Measurements from ENCODE around the gene COL23A1. TPM values are rescaled to one million over a fixed set of nuclear protein-coding genes. Genes with fewer than 3 reads are reported as not detected.

Gene COL23A1
- total RNA-seq, 4 donors from 2014 or later: 0.83 to 1.8 (median 1.5) TPM

- Histone ChIP-seq H3K4me1 (peaks cover 5 to 10% (median 8%) of the 10 kb centered on the region in 4 donors), H3K36me3 (no peaks in the 10 kb centered on the region), H3K27ac (replicated peaks in 1 of 4) (no peak overlapping the region), H3K4me3 (no peak overlapping the region), H3K9me3 (peaks cover 0 to 7% (median 6%) of the 10 kb centered on the region in 4 donors), H3K27me3 (peaks cover 0 to 40% (median 0%) of the 10 kb centered on the region in 4 donors)
- intact Hi-C loops (cut with DNase I): loop anchor here (10.0 kb wide), 1 partner anchor 187 kb away; no protein-coding TSS in a partner anchor
- TF ChIP-seq, protein P1, sequence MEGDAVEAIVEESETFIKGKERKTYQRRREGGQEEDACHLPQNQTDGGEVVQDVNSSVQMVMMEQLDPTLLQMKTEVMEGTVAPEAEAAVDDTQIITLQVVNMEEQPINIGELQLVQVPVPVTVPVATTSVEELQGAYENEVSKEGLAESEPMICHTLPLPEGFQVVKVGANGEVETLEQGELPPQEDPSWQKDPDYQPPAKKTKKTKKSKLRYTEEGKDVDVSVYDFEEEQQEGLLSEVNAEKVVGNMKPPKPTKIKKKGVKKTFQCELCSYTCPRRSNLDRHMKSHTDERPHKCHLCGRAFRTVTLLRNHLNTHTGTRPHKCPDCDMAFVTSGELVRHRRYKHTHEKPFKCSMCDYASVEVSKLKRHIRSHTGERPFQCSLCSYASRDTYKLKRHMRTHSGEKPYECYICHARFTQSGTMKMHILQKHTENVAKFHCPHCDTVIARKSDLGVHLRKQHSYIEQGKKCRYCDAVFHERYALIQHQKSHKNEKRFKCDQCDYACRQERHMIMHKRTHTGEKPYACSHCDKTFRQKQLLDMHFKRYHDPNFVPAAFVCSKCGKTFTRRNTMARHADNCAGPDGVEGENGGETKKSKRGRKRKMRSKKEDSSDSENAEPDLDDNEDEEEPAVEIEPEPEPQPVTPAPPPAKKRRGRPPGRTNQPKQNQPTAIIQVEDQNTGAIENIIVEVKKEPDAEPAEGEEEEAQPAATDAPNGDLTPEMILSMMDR (IDR thresholded peaks at IDR 0.05): no peak
- TF ChIP-seq POLR2A (IDR thresholded peaks at IDR 0.05; ENCODE audit: low read depth) (no peak), EP300 (IDR thresholded peaks at IDR 0.05) (no peak), POLR2AphosphoS5 (IDR thresholded peaks at IDR 0.05) (no peak)
- 86% methylated on average over 9 of the region's 9 CpGs for WGBS
- no peak for DNase-seq (ENCODE audit: extremely low spot score)
These were observed 312.8 kb downstream of the COL23A1 start for GRCh38 chr5:178277346-178277745.

DNA sequence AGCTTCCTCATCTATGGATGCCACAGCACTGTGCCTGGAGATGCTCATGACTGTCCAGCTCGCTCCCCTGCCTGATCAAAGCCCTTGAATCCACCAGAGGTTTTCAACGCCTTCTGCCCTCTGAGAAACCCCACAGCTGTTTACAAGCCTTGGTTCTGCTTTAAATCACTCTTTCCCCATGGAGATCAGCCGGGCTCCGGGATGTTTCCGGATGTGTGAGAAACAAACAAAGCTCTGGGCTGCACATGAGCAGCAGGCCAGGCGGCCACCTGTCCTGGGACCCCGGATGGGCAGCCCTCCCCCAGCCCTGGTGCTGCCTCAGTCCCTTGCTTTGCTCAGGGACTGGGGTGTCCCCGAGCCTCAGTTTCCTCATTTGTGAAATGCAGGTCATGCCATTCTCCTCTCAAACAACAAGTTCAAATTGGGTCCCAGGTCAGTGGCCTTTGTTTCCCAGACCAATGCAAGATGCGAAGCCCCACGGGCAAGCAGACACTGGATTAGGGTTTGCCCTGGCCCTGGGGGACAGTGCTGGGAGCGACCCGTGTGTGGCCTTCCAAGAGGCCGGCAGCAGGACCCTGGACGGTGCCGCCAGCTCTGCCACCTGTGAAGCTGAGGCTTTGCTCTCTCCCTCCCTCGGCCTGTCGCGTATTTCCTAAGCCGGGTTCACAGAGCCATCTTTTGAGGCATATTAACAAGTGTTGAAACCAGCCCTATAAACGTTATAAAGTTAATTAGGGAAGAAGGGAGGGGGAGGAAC, 315.2 kb downstream of the COL23A1 start:
- 88% methylated on average over 19 of the region's 20 CpGs for WGBS
- intact Hi-C loops (cut with DNase I): loop anchor here (10.0 kb wide), 1 partner anchor 190 kb away; no protein-coding TSS in a partner anchor

DNA sequence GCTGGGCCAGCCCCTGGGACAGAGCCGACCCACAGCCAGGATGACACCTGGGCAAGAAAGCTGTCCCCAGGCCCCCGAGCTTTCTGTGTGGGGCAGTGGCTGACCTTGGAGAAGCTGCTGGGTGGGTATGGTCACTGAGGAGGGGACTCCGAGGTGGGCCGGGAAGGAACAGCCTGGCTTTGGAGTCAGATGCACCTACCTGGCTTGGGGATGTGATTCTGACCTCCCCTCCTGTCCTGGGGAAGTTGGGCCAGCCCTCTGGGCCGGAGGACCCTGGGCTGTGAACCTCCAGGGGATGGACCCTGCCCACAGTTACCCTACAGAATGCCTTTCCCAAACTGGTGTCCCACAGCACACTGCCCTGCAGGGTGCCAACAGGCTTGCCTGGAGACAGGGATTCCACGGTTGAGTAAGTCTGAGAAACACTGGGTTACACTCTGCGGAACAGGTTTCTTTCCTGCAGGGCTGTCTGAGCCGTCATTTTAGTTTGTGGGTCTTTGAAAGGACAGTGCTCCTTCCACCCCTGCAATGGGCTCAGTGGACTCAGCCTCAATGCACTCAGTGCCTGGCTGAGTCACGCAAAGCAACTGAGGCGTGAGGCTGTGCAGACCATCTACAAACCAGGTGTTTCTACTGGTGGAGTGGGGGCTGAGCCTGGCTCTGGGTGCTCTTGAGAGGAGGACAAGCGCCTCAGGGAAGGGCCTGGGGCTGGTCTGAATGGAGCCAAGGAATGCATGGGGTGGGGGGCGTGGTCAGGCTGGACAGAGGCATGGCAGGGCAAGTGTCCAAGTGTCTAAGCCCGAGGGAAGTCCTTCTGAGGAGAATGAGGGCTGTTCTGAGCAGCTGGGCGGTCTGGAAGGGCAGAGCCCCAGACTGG, 316.3 kb downstream of the COL23A1 start:
- Histone ChIP-seq H3K4me1 (no peaks in the 10 kb centered on the region), H3K36me3 (no peaks in the 10 kb centered on the region), H3K27me3 (peaks cover 0 to 34% (median 0%) of the 10 kb centered on the region in 4 donors), H3K9me3 (peaks cover 0 to 7% (median 6%) of the 10 kb centered on the region in 4 donors), H3K27ac (replicated peaks in 1 of 4) (no peak overlapping the region), H3K4me3 (no peak overlapping the region)
- TF ChIP-seq, protein P1 (IDR thresholded peaks at IDR 0.05): no peak
- TF ChIP-seq POLR2AphosphoS5 (IDR thresholded peaks at IDR 0.05) (no peak), EP300 (IDR thresholded peaks at IDR 0.05) (no peak), POLR2A (IDR thresholded peaks at IDR 0.05; ENCODE audit: low read depth) (no peak)
- DNase-seq (ENCODE audit: extremely low spot score): no peak
- intact Hi-C loops (cut with DNase I): loop anchor here (10.0 kb wide), 1 partner anchor 191 kb away; no protein-coding TSS in a partner anchor
- WGBS: 61% methylated on average over 8 of the region's 14 CpGs

More for the DNA sequence above, 315.2 kb downstream of the COL23A1 start:
- peaks cover 0 to 40% (median 0%) of the 10 kb centered on the region in 4 donors for H3K27me3 ChIP-seq
- no peak for TF ChIP-seq POLR2A (IDR thresholded peaks at IDR 0.05; ENCODE audit: low read depth)
- TF ChIP-seq POLR2AphosphoS5 (IDR thresholded peaks at IDR 0.05): no peak
- no peak for TF ChIP-seq EP300 (IDR thresholded peaks at IDR 0.05)
- TF ChIP-seq, protein P1 (IDR thresholded peaks at IDR 0.05): no peak
- peaks cover 0 to 5% (median 4%) of the 10 kb centered on the region in 4 donors for H3K4me1 ChIP-seq
- H3K9me3 ChIP-seq: peaks cover 0 to 7% (median 6%) of the 10 kb centered on the region in 4 donors
- no peak for DNase-seq (ENCODE audit: extremely low spot score)
- no peak overlapping the region for H3K27ac ChIP-seq (replicated peaks in 1 of 4)
- H3K36me3 ChIP-seq: no peaks in the 10 kb centered on the region
- no peak overlapping the region for H3K4me3 ChIP-seq

DNA sequence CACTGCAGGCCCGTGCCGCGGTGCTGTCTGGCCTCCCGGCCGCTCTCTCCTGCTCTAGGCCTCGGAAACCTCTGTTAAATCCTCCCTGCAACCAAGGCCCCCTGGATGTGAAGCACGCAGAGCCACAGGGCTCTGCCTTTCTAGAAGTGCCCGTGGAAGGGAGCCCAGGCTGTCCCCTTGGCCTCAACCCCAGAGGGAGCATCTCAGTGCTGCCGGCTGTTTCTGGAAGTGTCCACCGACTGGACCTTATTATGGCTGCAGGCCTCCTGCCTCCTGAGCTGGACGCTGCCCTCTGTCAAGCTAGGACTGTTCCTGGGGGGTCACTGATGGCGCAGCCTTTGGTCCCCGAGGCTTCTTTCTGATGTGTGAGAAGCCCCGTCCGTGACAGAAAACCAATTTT, 317.2 kb downstream of the COL23A1 start:
- no peak overlapping the region for H3K4me3 ChIP-seq
- no peak for DNase-seq (ENCODE audit: extremely low spot score)
- H3K27me3 ChIP-seq: peaks cover 0 to 25% (median 0%) of the 10 kb centered on the region in 4 donors
- 93% methylated on average over 14 of the region's 15 CpGs for WGBS
- no peaks in the 10 kb centered on the region for H3K36me3 ChIP-seq
- TF ChIP-seq EP300 (IDR thresholded peaks at IDR 0.05): no peak
- TF ChIP-seq POLR2AphosphoS5 (IDR thresholded peaks at IDR 0.05): no peak
- no peak for TF ChIP-seq POLR2A (IDR thresholded peaks at IDR 0.05; ENCODE audit: low read depth)
- TF ChIP-seq, protein P1 (IDR thresholded peaks at IDR 0.05): no peak
- intact Hi-C loops (cut with DNase I): loop anchor here (10.0 kb wide), 1 partner anchor 192 kb away; no protein-coding TSS in a partner anchor
- H3K27ac ChIP-seq (replicated peaks in 1 of 4): no peak overlapping the region
- no peaks in the 10 kb centered on the region for H3K4me1 ChIP-seq
- peaks cover 0 to 7% (median 6%) of the 10 kb centered on the region in 4 donors for H3K9me3 ChIP-seq
